IMR-90 (cell line): ENCODE measurements around the gene GFI1. TPM values are rescaled to one million over a fixed set of nuclear protein-coding genes. Genes with fewer than 3 reads are reported as not detected.
A peak's percentile ranks its signal among the peaks of the same experiment; 100 is the strongest.

Experiments used
- ATAC-seq: fragments of 200-7000 bp; cut with Tn5 transposase; 2 replicates; pipeline ENCODE4 v1.9.1; 2020; ENCODE audit warnings: low read depth, mild to moderate bottlenecking, moderate library complexity
- BruUV-seq: library from RNA; stranded (reverse); fragments of 400-500 nt; replicated peaks from 2 replicates; lab custom pipeline; 2021; lab: Mats Ljungman, UMichigan
- CTCF ChIA-PET: fragments of 300-600 bp; formaldehyde crosslinking; extraction: SDS; loops from one replicate; lab custom pipeline; 2021; ENCODE audit warnings: antibody characterized with exemption; lab: Yijun Ruan, JAX
- POLR2A ChIA-PET: fragments of 300-600 bp; sonication (Branson Sonifier 250); formaldehyde crosslinking; loops from one replicate; lab custom pipeline; 2022; ENCODE audit warnings: antibody characterized with exemption; ENCODE audit not compliant: unreplicated experiment; lab: Charles Lee
- DNase-seq: peaks from one replicate; pipeline ENCODE4 v3.0.0; 2013
- H2AFZ ChIP-seq: replicated peaks from 2 replicates; pipeline ENCODE3; 2013; ENCODE audit warnings: low read length, mild to moderate bottlenecking; ENCODE audit not compliant: poor library complexity
- H2AK5ac ChIP-seq: 2 replicates; pipeline ENCODE4 v1.6.1; 2013; ENCODE audit warnings: low read depth, low read length, inconsistent platforms
- H2AK9ac ChIP-seq: replicated peaks from 2 replicates; pipeline ENCODE3; 2013; ENCODE audit warnings: mild to moderate bottlenecking, low read depth, low read length, moderate library complexity; ENCODE audit not compliant: poor library complexity
- H2BK120ac ChIP-seq: 2 replicates; pipeline ENCODE4 v1.6.1; 2013; ENCODE audit warnings: low read depth, low read length, inconsistent platforms
- H2BK15ac ChIP-seq: 3 replicates; pipeline ENCODE4 v1.6.1; 2013; ENCODE audit warnings: low read depth, low read length, inconsistent platforms
- H2BK20ac ChIP-seq: 2 replicates; pipeline ENCODE4 v1.6.1; 2013; ENCODE audit warnings: low read depth, mild to moderate bottlenecking, inconsistent platforms, low read length, moderate library complexity
- H2BK5ac ChIP-seq: 2 replicates; pipeline ENCODE4 v1.6.1; 2013; ENCODE audit warnings: mild to moderate bottlenecking, low read depth, low read length, inconsistent platforms; ENCODE audit not compliant: poor library complexity, severe bottlenecking
- H3K14ac ChIP-seq: replicated peaks from 2 replicates; pipeline ENCODE4 v1.6.1; 2013; ENCODE audit warnings: low read depth, low read length, inconsistent platforms
- H3K18ac ChIP-seq: 2 replicates; pipeline ENCODE4 v1.6.1; 2013; ENCODE audit warnings: low read depth, low read length, control low read depth
- H3K23ac ChIP-seq: 2 replicates; pipeline ENCODE4 v1.6.1; 2013; ENCODE audit warnings: low read depth, low read length, inconsistent platforms
- H3K27ac ChIP-seq: 2 replicates; pipeline ENCODE4 v1.5.1; 2013; ENCODE audit warnings: mild to moderate bottlenecking, control low read depth, low read length; ENCODE audit not compliant: insufficient read depth
- H3K27me3 ChIP-seq: 2 replicates; pipeline ENCODE4 v1.6.1; 2013; ENCODE audit warnings: low read length; ENCODE audit not compliant: control insufficient read depth, insufficient read depth
- H3K36me3 ChIP-seq: 2 replicates; pipeline ENCODE4 v1.6.1; 2013; ENCODE audit warnings: low read length, mixed read lengths; ENCODE audit not compliant: control insufficient read depth, insufficient read depth
- H3K4ac ChIP-seq: 2 replicates; pipeline ENCODE4 v1.6.1; 2013; ENCODE audit warnings: low read depth, low read length, inconsistent platforms
- H3K4me1 ChIP-seq: 2 replicates; pipeline ENCODE4 v1.6.1; 2013; ENCODE audit warnings: low read length, mixed read lengths; ENCODE audit not compliant: control insufficient read depth, insufficient read depth
- H3K4me2 ChIP-seq: 2 replicates; pipeline ENCODE4 v1.6.1; 2013; ENCODE audit warnings: low read depth, mild to moderate bottlenecking, control low read depth, low read length, moderate library complexity
- H3K4me3 ChIP-seq: 2 replicates; pipeline ENCODE4 v1.5.1; 2013; ENCODE audit warnings: low read depth, mild to moderate bottlenecking, control low read depth, low read length, moderate library complexity; ENCODE audit not compliant: insufficient read depth
- H3K56ac ChIP-seq: 2 replicates; pipeline ENCODE4 v1.6.1; 2013; ENCODE audit warnings: low read length, inconsistent platforms; ENCODE audit not compliant: insufficient read depth; ENCODE audit errors: extremely low read depth
- H3K79me1 ChIP-seq, 2 experiments: 2 replicates each; pipeline ENCODE4 v1.6.1; 2013; ENCODE audit warnings: low read length in 2 of 2, inconsistent platforms in 1 of 2, low read depth in 1 of 2
- H3K9ac ChIP-seq: 2 replicates; pipeline ENCODE4 v1.6.1; 2013; ENCODE audit warnings: low read depth, low read length, control low read depth
- H3K9me1 ChIP-seq: 2 replicates; pipeline ENCODE4 v1.6.1; 2013; ENCODE audit warnings: low read length, inconsistent platforms; ENCODE audit not compliant: insufficient read depth
- H3K9me3 ChIP-seq: 2 replicates; pipeline ENCODE4 v1.6.1; 2013; ENCODE audit warnings: low read length; ENCODE audit not compliant: control insufficient read depth, insufficient read depth
- H4K20me1 ChIP-seq: 2 replicates; pipeline ENCODE4 v1.6.1; 2013; ENCODE audit warnings: low read length, inconsistent platforms; ENCODE audit not compliant: insufficient read depth
- H4K5ac ChIP-seq: 2 replicates; pipeline ENCODE4 v1.6.1; 2013; ENCODE audit warnings: mild to moderate bottlenecking, low read depth, low read length, control low read depth
- H4K8ac ChIP-seq, 2 experiments: 2 replicates each; pipeline ENCODE4 v1.6.1; 2013; ENCODE audit warnings: low read depth in 2 of 2, low read length in 2 of 2, control low read depth in 1 of 2, inconsistent platforms in 1 of 2
- H4K91ac ChIP-seq: 2 replicates; pipeline ENCODE4 v1.6.1; 2013; ENCODE audit warnings: low read depth, low read length, inconsistent platforms; ENCODE audit not compliant: insufficient read depth
- CEBPB ChIP-seq: IDR thresholded peaks from 2 replicates; pipeline ENCODE4 v1.6.1; 2012; ENCODE audit warnings: low read depth, low read length, improper control_type of control experiment
- CHD1 ChIP-seq: IDR thresholded peaks from 2 replicates; pipeline ENCODE4 v1.6.1; 2012; ENCODE audit warnings: low read depth, low read length, improper control_type of control experiment
- MAFK ChIP-seq: IDR thresholded peaks from 2 replicates; pipeline ENCODE4 v1.6.1; 2012; ENCODE audit warnings: low read depth, low read length, improper control_type of control experiment
- MAZ ChIP-seq: IDR thresholded peaks from 2 replicates; pipeline ENCODE4 v1.6.1; 2012; ENCODE audit warnings: low read depth, mild to moderate bottlenecking, low read length, improper control_type of control experiment, moderate library complexity, borderline replicate concordance
- MXI1 ChIP-seq: IDR thresholded peaks from 2 replicates; pipeline ENCODE4 v1.6.1; 2012; ENCODE audit warnings: low read depth, mild to moderate bottlenecking, low read length, moderate library complexity, borderline replicate concordance
- NFE2L2 ChIP-seq: fragments of 150-350 bp; IDR thresholded peaks from 2 replicates; pipeline ENCODE4 v1.6.1; 2016; ENCODE audit warnings: low read depth, mild to moderate bottlenecking, low read length
- RAD21 ChIP-seq: IDR thresholded peaks from 2 replicates; pipeline ENCODE4 v1.6.1; 2012; ENCODE audit warnings: low read length, improper control_type of control experiment
- RCOR1 ChIP-seq: IDR thresholded peaks from 2 replicates; pipeline ENCODE4 v1.6.1; 2012; ENCODE audit warnings: mild to moderate bottlenecking, low read length, improper control_type of control experiment; ENCODE audit not compliant: insufficient replicate concordance
- RFX5 ChIP-seq: IDR thresholded peaks from 2 replicates; pipeline ENCODE4 v1.8.0; 2012; ENCODE audit warnings: low read depth, mild to moderate bottlenecking, low read length, moderate library complexity
- SMC3 ChIP-seq: fragments of 150-350 bp; IDR thresholded peaks from 2 replicates; pipeline ENCODE4 v1.6.1; 2016; ENCODE audit warnings: low read depth, mild to moderate bottlenecking, antibody characterized with exemption, low read length, moderate library complexity
- WGBS, 2 experiments: methylation state at CpG; one replicate each; pipeline versions ENCODE4 v1.1.5 to v1.1.7; 2013; ENCODE audit warnings: missing lambda C conversion rate in 2 of 2; ENCODE audit not compliant: insufficient read length in 1 of 2; ENCODE audit errors: extremely low coverage in 2 of 2; 5-methylcytosine and 5-hydroxymethylcytosine counted together
- dilution Hi-C: fragments of 300-500 bp; cut with HindIII; formaldehyde crosslinking; loops from one replicate; pipeline ENCODE4 v1.14.3; 2018; ENCODE audit warnings: low sequenced_read_pairs; ENCODE audit not compliant: unreplicated experiment
- in situ Hi-C: fragments of 300-500 bp; cut with MboI; formaldehyde crosslinking; loops from 3 replicates; pipeline ENCODE4 v1.14.3; 2019; ENCODE audit warnings: low sequenced_read_pairs, inconsistent platforms, mixed read lengths
- intact Hi-C: fragments of 100-400 bp; cut with micrococcal nuclease; formaldehyde crosslinking; loops from 2 replicates; pipeline ENCODE4 v1.10.0; 2022
- polyA plus RNA-seq, 3 experiments: library from polyadenylated mRNA; depleted of rRNA; stranded (reverse); fragments of >200 nt; gene quantifications; 2 replicates each; pipeline ENCODE4 v1.2.3, GENCODE V29; 2012; ENCODE audit warnings: low replicate concordance in 1 of 3
- total RNA-seq: library from RNA; depleted of rRNA; stranded (reverse); fragments of >200 nt; gene quantifications from 2 replicates; pipeline ENCODE4 v1.2.3, GENCODE V29; 2012
- TF ChIP-seq, protein P1 (sequence below): fragments of 150-350 bp; IDR thresholded peaks from 2 replicates; pipeline ENCODE4 v1.6.1; 2017; ENCODE audit warnings: mild to moderate bottlenecking, antibody characterized with exemption, low read length, low read depth
- TF ChIP-seq, protein P2 (sequence below): conservative IDR thresholded peaks from 2 replicates; pipeline ENCODE4 v1.5.1; 2012; ENCODE audit warnings: mild to moderate bottlenecking, low read depth, low read length, improper control_type of control experiment
- TF ChIP-seq, protein P3 (sequence below): fragments of 150-350 bp; IDR thresholded peaks from 2 replicates; pipeline ENCODE4 v1.6.1; 2016; ENCODE audit warnings: low read depth, mild to moderate bottlenecking, low read length, moderate library complexity, borderline replicate concordance

GFI1 gene
- total and polyA plus RNA-seq, 2 of the 4 experiments (the other 2 are of a cell fraction), result under 0.01 to 0.21 TPM

DNA sequence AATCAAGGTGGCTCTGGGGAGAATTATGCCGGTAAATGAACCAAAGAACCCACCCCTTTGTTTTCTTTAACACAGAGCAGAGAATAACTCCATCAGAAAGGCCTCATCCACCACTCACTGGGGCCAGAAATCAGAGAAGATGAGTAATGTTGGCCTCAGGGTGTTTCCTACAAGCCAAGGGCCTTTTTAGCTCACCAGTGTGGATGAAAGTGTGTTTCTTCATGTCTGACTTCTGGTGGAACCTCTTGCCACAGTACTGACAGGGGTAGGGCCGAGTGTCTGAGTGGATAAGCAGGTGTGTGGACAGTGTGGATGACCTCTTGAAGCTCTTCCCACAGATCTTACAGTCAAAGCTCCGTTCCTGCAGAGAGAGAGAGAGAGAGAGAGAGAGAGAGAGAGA is 8.3 kb downstream of the GFI1 start:
- no peak overlapping the region for H4K5ac ChIP-seq
- BruUV-seq, result no TSS peak
- dilution Hi-C loops (no loop called here), in situ Hi-C loops (no loop called here), intact Hi-C loops (no loop called here)
- H2BK15ac ChIP-seq, result no peak overlapping the region
- no peaks in the 10 kb centered on the region for H3K36me3 ChIP-seq
- ChIA-PET POLR2A (no interaction called here), CTCF (interaction anchor here (0.7 kb wide), 1 partner anchor 12 kb away, joined by 3 read pairs; no protein-coding TSS in a partner anchor)
- no peaks in the 10 kb centered on the region for H3K79me1 ChIP-seq
- peaks cover 5% of the 10 kb centered on the region; the same call in 1 of the 2 replicates for H3K4me1 ChIP-seq
- H3K56ac ChIP-seq, result no peak overlapping the region
- H4K8ac ChIP-seq, result no peak overlapping the region
- H3K4ac ChIP-seq, result no peak overlapping the region
- no peak overlapping the region for H2BK120ac ChIP-seq
- H3K9me1 ChIP-seq, result peaks cover 7% of the 10 kb centered on the region; the same call in 1 of the 2 replicates
- no peak overlapping the region for H2AK9ac ChIP-seq
- ATAC-seq (no peak), DNase-seq (peak; percentile 25)
- H2AFZ ChIP-seq, result no peak overlapping the region
- H3K27me3 ChIP-seq, result peaks cover 94% of the 10 kb centered on the region
- no peak overlapping the region for H3K23ac ChIP-seq
- no CpG with 5 or more reads among the region's 3 CpGs for WGBS, 2 experiments
- H2BK5ac ChIP-seq, result no peak overlapping the region
- TF ChIP-seq, protein P1, sequence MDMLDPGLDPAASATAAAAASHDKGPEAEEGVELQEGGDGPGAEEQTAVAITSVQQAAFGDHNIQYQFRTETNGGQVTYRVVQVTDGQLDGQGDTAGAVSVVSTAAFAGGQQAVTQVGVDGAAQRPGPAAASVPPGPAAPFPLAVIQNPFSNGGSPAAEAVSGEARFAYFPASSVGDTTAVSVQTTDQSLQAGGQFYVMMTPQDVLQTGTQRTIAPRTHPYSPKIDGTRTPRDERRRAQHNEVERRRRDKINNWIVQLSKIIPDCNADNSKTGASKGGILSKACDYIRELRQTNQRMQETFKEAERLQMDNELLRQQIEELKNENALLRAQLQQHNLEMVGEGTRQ, result no peak
- TF ChIP-seq SMC3 (no peak), MXI1 (no peak), CEBPB (no peak), NFE2L2 (no peak), RAD21 (no peak), RCOR1 (no peak), RFX5 (no peak), CHD1 (no peak), MAFK (no peak), MAZ (no peak)
- TF ChIP-seq, protein P2, sequence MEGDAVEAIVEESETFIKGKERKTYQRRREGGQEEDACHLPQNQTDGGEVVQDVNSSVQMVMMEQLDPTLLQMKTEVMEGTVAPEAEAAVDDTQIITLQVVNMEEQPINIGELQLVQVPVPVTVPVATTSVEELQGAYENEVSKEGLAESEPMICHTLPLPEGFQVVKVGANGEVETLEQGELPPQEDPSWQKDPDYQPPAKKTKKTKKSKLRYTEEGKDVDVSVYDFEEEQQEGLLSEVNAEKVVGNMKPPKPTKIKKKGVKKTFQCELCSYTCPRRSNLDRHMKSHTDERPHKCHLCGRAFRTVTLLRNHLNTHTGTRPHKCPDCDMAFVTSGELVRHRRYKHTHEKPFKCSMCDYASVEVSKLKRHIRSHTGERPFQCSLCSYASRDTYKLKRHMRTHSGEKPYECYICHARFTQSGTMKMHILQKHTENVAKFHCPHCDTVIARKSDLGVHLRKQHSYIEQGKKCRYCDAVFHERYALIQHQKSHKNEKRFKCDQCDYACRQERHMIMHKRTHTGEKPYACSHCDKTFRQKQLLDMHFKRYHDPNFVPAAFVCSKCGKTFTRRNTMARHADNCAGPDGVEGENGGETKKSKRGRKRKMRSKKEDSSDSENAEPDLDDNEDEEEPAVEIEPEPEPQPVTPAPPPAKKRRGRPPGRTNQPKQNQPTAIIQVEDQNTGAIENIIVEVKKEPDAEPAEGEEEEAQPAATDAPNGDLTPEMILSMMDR, result no peak
- TF ChIP-seq, protein P3, sequence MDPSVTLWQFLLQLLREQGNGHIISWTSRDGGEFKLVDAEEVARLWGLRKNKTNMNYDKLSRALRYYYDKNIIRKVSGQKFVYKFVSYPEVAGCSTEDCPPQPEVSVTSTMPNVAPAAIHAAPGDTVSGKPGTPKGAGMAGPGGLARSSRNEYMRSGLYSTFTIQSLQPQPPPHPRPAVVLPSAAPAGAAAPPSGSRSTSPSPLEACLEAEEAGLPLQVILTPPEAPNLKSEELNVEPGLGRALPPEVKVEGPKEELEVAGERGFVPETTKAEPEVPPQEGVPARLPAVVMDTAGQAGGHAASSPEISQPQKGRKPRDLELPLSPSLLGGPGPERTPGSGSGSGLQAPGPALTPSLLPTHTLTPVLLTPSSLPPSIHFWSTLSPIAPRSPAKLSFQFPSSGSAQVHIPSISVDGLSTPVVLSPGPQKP, result no peak
- H2BK20ac ChIP-seq, result no peak overlapping the region
- peaks cover 17% of the 10 kb centered on the region for H4K20me1 ChIP-seq
- no peak overlapping the region for H3K18ac ChIP-seq
- no peak overlapping the region for H3K27ac ChIP-seq
- H2AK5ac ChIP-seq, result no peak overlapping the region
- H3K14ac ChIP-seq, result no peak overlapping the region
- no peak overlapping the region for H4K91ac ChIP-seq
- no peak overlapping the region for H3K4me3 ChIP-seq
- peaks cover 15% of the 10 kb centered on the region; the same call in 1 of the 2 replicates for H3K9me3 ChIP-seq
- no peak overlapping the region for H3K4me2 ChIP-seq
- no peak overlapping the region for H3K9ac ChIP-seq
